K562 (cell line): Measurements from ENCODE around the gene ADD2.

Experiments
- CTCF ChIP-seq, 3 experiments: IDR thresholded peaks in 2 of 3; conservative IDR thresholded peaks in 1 of 3; 2 replicates each; pipeline ENCODE4 v1.5.1; 2011 to 2012; ENCODE audit warnings: low read length in 3 of 3, mild to moderate bottlenecking in 3 of 3, control low read depth in 2 of 3, improper control_type of control experiment in 1 of 3, inconsistent platforms in 1 of 3, low read depth in 1 of 3, mixed read lengths in 1 of 3, moderate library complexity in 1 of 3; ENCODE audit not compliant: insufficient read depth in 2 of 3
- ETV5 ChIP-seq: sonication (generic); formaldehyde crosslinking; IDR thresholded peaks from 2 replicates; pipeline ENCODE4 v1.4.0; 2020; ENCODE audit warnings: low read depth, mild to moderate bottlenecking, missing genetic modification reagents
- MAZ ChIP-seq, 2 experiments: fragments of 450-650 bp in 1 of 2; sonication (generic) in 1 of 2; formaldehyde crosslinking; IDR thresholded peaks in 1 of 2; conservative IDR thresholded peaks in 1 of 2; 2 replicates each; pipeline versions ENCODE4 v1.4.0 to v1.5.0; 2020; ENCODE audit warnings: mild to moderate bottlenecking in 1 of 2, missing genetic modification reagents in 1 of 2
- SMC3 ChIP-seq: conservative IDR thresholded peaks from 2 replicates; pipeline ENCODE4 v1.6.1; 2011; ENCODE audit warnings: low read depth, low read length, improper control_type of control experiment; ENCODE audit not compliant: insufficient read depth
- TEAD4 ChIP-seq, 2 experiments: sonication (generic) in 1 of 2; formaldehyde crosslinking in 1 of 2; IDR thresholded peaks; 2 replicates each; pipeline versions ENCODE4 v1.6.1 to v1.8.0; 2012 to 2022; ENCODE audit warnings: borderline replicate concordance in 1 of 2, inconsistent platforms in 1 of 2, low read length in 1 of 2, mild to moderate bottlenecking in 1 of 2, missing genetic modification reagents in 1 of 2
- USF2 ChIP-seq: sonication (generic); formaldehyde crosslinking; IDR thresholded peaks from 2 replicates; pipeline ENCODE4 v1.5.0; 2020; ENCODE audit warnings: missing genetic modification reagents
- ZBTB26 ChIP-seq: fragments of 450-650 bp; formaldehyde crosslinking; IDR thresholded peaks from 2 replicates; pipeline ENCODE4 v1.4.0; 2022; ENCODE audit warnings: missing genetic modification characterization
- ZKSCAN3 ChIP-seq: fragments of 250-450 bp; sonication (Bioruptor Pico); IDR thresholded peaks from 2 replicates; pipeline ENCODE4 v1.4.0; 2020
- TF ChIP-seq, protein P1 (sequence below): fragments of 450-650 bp; formaldehyde crosslinking; IDR thresholded peaks from 2 replicates; pipeline ENCODE4 v1.4.0; 2020; ENCODE audit warnings: mild to moderate bottlenecking, moderate library complexity

GRCh38 chr2:70765507-70765906, 2.5 kb downstream of the ADD2 start:
- TF ChIP-seq ETV5 (CRISPR knock-in tag) (no peak), MAZ (CRISPR knock-in tag; conservative IDR thresholded peaks at IDR 0.05 in 1 of 2, IDR thresholded peaks at IDR 0.05 in 1 of 2) (no peak), CTCF (IDR thresholded peaks at IDR 0.05 in 2 of 3, conservative IDR thresholded peaks at IDR 0.05 in 1 of 3; ENCODE audit: insufficient read depth in 2 of 3, low read depth in 1 of 3, low read length in 3 of 3) (no peak), TEAD4 (IDR thresholded peaks at IDR 0.05; ENCODE audit: low read length) (no peak), TEAD4 (CRISPR knock-in tag; IDR thresholded peaks at IDR 0.05; ENCODE audit: borderline replicate concordance) (no peak), ZKSCAN3 (CRISPR knock-in tag) (no peak), USF2 (CRISPR knock-in tag) (no peak), SMC3 (no peak), ZBTB26 (CRISPR knock-in tag) (no peak)
- TF ChIP-seq, protein P1, sequence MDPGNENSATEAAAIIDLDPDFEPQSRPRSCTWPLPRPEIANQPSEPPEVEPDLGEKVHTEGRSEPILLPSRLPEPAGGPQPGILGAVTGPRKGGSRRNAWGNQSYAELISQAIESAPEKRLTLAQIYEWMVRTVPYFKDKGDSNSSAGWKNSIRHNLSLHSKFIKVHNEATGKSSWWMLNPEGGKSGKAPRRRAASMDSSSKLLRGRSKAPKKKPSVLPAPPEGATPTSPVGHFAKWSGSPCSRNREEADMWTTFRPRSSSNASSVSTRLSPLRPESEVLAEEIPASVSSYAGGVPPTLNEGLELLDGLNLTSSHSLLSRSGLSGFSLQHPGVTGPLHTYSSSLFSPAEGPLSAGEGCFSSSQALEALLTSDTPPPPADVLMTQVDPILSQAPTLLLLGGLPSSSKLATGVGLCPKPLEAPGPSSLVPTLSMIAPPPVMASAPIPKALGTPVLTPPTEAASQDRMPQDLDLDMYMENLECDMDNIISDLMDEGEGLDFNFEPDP (CRISPR knock-in tag) = no peak
